Mammary epithelial cell (primary cell): Measurements from ENCODE around the gene RGMB.

Experiments
- EZH2 ChIP-seq: IDR thresholded peaks from 2 replicates; pipeline ENCODE4 v1.6.1; 2012; ENCODE audit warnings: low read length, inconsistent platforms, borderline replicate concordance
- TF ChIP-seq, protein P1 (sequence below), 2 donors: IDR thresholded peaks in 1 of 2; conservative IDR thresholded peaks in 1 of 2; 2 replicates each; pipeline ENCODE4 v1.5.1; 2011 to 2012; ENCODE audit warnings: inconsistent platforms in 2 of 2, low read length in 2 of 2, mild to moderate bottlenecking in 2 of 2, control low read depth in 1 of 2, low read depth in 1 of 2; ENCODE audit not compliant: insufficient read depth in 1 of 2; ENCODE audit errors: extremely low read depth in 1 of 2

DNA sequence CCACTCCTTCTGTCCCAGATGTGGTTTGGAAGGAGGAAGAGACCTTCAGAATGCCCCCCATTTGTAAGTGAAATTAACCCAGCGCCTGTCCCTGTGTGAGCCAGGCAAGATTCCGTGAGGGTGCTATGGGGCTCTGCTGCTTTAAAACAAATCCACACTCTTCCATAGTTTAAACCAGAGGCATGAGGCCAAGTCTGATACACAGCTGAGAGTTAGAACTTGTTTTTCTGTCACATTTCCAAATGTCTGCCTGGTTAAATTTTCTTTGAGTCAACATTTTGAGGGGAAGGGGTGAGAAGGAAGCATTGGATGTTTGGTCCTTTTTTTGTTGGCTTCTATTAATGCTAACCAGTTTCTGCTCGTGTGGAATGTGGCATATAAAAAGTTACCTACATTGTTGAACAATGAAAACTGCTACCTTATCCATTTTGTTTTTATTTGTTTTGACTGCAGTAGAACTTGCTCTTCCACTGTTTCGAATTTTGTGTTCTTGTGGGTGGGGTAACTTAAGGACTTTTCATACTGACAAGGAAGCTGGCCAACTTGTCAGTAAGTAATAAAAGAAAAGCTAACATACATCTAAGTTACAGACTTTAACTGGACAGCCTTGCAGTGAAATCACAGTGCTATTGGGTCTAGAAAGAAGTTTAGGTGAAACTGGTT is 12.9 kb downstream of the RGMB start:
- TF ChIP-seq, protein P1, sequence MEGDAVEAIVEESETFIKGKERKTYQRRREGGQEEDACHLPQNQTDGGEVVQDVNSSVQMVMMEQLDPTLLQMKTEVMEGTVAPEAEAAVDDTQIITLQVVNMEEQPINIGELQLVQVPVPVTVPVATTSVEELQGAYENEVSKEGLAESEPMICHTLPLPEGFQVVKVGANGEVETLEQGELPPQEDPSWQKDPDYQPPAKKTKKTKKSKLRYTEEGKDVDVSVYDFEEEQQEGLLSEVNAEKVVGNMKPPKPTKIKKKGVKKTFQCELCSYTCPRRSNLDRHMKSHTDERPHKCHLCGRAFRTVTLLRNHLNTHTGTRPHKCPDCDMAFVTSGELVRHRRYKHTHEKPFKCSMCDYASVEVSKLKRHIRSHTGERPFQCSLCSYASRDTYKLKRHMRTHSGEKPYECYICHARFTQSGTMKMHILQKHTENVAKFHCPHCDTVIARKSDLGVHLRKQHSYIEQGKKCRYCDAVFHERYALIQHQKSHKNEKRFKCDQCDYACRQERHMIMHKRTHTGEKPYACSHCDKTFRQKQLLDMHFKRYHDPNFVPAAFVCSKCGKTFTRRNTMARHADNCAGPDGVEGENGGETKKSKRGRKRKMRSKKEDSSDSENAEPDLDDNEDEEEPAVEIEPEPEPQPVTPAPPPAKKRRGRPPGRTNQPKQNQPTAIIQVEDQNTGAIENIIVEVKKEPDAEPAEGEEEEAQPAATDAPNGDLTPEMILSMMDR (conservative IDR thresholded peaks at IDR 0.05 in 1 of 2, IDR thresholded peaks at IDR 0.05 in 1 of 2; ENCODE audit: extremely low read depth in 1 of 2, insufficient read depth in 1 of 2, low read depth in 1 of 2, low read length in 2 of 2), result no peak
- no peak for TF ChIP-seq EZH2
